NCI-H1417 treated with DMSO at 0.1 percent for 48 hours (cell line): ENCODE measurements around the gene CENPC.
"Not testable (repeated sequence)": the region's sequence is repeated elsewhere in the genome, so short reads cannot be mapped to it uniquely, and the experiment has no call there.

ENCODE experiments used
- DNase-seq: peaks from one replicate; lab custom pipeline; 2025; lab: John Stamatoyannopoulos, UW

The CENPC gene

GRCh38 chr4:67552146-67552792, 7.0 kb upstream of the CENPC start:
- not testable (repeated sequence) for DNase-seq

GRCh38 chr4:67550857-67551256, 5.6 kb upstream of the CENPC start:
- DNase-seq, result no peak

- no peak for DNase-seq
Observed at GRCh38 chr4:67550451-67550850, 5.1 kb upstream of the CENPC start.

- peak; percentile 17 for DNase-seq
Observed at GRCh38 chr4:67549123-67549522, 3.8 kb upstream of the CENPC start.

GRCh38 chr4:67546971-67547370, 1.7 kb upstream of the CENPC start:
- no peak for DNase-seq

GRCh38 chr4:67546004-67546356, 677 bp upstream of the CENPC start:
- DNase-seq, result peak; percentile 56

- DNase-seq, result no peak
Observed at GRCh38 chr4:67542076-67542475, 3.2 kb downstream of the CENPC start.

- no peak for DNase-seq
Observed at GRCh38 chr4:67539830-67540229, 5.5 kb downstream of the CENPC start.

- DNase-seq, result no peak
Observed at GRCh38 chr4:67535280-67535840, 9.9 kb downstream of the CENPC start.

- DNase-seq, result no peak
Observed at GRCh38 chr4:67533112-67533511, 12.2 kb downstream of the CENPC start.

GRCh38 chr4:67532397-67532796, 12.9 kb downstream of the CENPC start:
- DNase-seq, result not testable (repeated sequence)

- DNase-seq, result no peak
Observed at GRCh38 chr4:67531379-67531962, 13.8 kb downstream of the CENPC start.

GRCh38 chr4:67524140-67524539, 21.2 kb downstream of the CENPC start:
- not testable (repeated sequence) for DNase-seq

- no peak for DNase-seq
Observed at GRCh38 chr4:67522851-67523671, 22.2 kb downstream of the CENPC start.

- DNase-seq, result no peak
Observed at GRCh38 chr4:67522230-67522629, 23.1 kb downstream of the CENPC start.

- no peak for DNase-seq
Observed at GRCh38 chr4:67521506-67521905, 23.8 kb downstream of the CENPC start.

- no peak for DNase-seq
Observed at GRCh38 chr4:67520141-67520540, 25.2 kb downstream of the CENPC start.

GRCh38 chr4:67512501-67512900, 32.8 kb downstream of the CENPC start:
- no peak for DNase-seq

- no peak for DNase-seq
Observed at GRCh38 chr4:67500373-67500772, 44.9 kb downstream of the CENPC start.

GRCh38 chr4:67499799-67500198, 45.5 kb downstream of the CENPC start:
- no peak for DNase-seq

GRCh38 chr4:67483868-67484602, 61.3 kb downstream of the CENPC start:
- DNase-seq, result no peak

- DNase-seq, result no peak
Observed at GRCh38 chr4:67480810-67481209, 64.5 kb downstream of the CENPC start.
